ENCODE data around the gene KRTAP16-1.

DNA sequence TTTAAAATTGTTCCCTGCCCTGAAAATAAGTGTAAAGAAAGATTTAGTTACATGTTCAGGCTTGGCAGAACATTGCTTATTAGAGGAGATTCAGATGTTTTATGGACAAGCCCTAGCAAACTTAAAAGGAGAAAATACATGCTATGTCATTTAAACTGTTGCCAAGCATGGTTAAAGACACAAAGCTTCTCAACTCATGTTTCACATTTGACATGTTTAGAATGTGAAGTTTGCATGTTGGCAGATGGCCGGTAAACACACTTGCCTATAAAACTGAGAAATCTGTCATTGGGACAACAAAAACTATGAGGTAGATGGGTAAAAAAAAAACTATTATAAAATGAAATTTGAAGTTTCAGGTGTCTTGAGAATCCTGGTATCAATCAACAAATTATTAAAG, 12.3 kb downstream of the KRTAP16-1 start:
- TF ChIP-seq, protein P1, sequence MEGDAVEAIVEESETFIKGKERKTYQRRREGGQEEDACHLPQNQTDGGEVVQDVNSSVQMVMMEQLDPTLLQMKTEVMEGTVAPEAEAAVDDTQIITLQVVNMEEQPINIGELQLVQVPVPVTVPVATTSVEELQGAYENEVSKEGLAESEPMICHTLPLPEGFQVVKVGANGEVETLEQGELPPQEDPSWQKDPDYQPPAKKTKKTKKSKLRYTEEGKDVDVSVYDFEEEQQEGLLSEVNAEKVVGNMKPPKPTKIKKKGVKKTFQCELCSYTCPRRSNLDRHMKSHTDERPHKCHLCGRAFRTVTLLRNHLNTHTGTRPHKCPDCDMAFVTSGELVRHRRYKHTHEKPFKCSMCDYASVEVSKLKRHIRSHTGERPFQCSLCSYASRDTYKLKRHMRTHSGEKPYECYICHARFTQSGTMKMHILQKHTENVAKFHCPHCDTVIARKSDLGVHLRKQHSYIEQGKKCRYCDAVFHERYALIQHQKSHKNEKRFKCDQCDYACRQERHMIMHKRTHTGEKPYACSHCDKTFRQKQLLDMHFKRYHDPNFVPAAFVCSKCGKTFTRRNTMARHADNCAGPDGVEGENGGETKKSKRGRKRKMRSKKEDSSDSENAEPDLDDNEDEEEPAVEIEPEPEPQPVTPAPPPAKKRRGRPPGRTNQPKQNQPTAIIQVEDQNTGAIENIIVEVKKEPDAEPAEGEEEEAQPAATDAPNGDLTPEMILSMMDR (IDR thresholded peaks at IDR 0.05), result no peak
- no peak for TF ChIP-seq POLR2A (IDR thresholded peaks at IDR 0.05)

All from uterus (tissue), 2 donors.